LNCaP clone FGC (cell line): Measurements from ENCODE around the gene SMIM10L1.
A peak's percentile ranks its signal among the peaks of the same experiment; 100 is the strongest.

Experiments
- DNase-seq: peaks from one replicate; pipeline ENCODE4 v3.0.0-alpha.2; 2011; ENCODE audit warnings: low read depth
- H3K4me3 ChIP-seq: 2 replicates; pipeline ENCODE4 v1.5.1; 2011; ENCODE audit warnings: mild to moderate bottlenecking, low read depth, low read length, control low read depth
- TF ChIP-seq, protein P1 (sequence below): IDR thresholded peaks from 2 replicates; pipeline ENCODE4 v1.5.1; 2012; ENCODE audit warnings: mild to moderate bottlenecking; ENCODE audit not compliant: control insufficient read depth, insufficient read depth; ENCODE audit errors: extremely low read depth

The SMIM10L1 gene

DNA sequence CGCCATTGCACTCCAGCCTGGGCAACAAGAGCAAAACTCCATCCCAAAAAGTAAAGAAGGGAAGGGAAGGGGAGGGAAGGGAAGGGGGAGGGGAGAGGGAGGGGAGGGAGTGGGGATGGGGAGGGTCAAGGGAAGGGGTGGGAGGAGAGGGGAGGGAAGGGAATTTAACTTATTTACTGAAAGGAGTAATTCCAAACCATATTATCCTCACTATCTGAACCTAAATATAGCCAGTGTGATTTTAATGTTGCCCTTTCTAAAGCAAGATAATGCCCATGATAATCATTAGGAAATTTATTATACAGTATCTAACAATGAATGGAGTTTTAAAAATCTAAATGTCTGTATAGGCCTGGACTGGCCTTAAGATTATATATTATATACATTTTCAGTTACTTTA lies 7.3 kb downstream of the SMIM10L1 start:
- no peak overlapping the region for H3K4me3 ChIP-seq
- DNase-seq: no peak
- TF ChIP-seq, protein P1, sequence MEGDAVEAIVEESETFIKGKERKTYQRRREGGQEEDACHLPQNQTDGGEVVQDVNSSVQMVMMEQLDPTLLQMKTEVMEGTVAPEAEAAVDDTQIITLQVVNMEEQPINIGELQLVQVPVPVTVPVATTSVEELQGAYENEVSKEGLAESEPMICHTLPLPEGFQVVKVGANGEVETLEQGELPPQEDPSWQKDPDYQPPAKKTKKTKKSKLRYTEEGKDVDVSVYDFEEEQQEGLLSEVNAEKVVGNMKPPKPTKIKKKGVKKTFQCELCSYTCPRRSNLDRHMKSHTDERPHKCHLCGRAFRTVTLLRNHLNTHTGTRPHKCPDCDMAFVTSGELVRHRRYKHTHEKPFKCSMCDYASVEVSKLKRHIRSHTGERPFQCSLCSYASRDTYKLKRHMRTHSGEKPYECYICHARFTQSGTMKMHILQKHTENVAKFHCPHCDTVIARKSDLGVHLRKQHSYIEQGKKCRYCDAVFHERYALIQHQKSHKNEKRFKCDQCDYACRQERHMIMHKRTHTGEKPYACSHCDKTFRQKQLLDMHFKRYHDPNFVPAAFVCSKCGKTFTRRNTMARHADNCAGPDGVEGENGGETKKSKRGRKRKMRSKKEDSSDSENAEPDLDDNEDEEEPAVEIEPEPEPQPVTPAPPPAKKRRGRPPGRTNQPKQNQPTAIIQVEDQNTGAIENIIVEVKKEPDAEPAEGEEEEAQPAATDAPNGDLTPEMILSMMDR: no peak

DNA sequence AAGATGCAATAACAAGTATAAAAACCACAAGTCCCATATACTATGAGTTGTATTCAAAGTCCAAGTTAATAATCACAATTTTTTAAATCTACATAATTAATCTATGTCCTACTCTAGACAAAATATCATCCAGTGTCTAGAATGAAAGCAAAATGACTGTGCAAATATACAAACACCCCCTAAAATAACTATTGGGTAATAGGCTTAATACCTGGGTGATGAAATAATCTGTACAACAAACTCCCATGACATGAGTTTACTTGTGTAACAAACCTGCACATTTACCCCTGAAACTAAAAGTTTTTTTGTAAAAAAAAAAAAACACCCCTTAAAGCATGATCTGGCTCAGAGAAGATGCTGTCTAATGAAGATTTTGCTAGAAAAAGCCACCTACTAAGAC lies 11.5 kb downstream of the SMIM10L1 start:
- no peak for DNase-seq
- no peak overlapping the region for H3K4me3 ChIP-seq
- TF ChIP-seq, protein P1: no peak

DNA sequence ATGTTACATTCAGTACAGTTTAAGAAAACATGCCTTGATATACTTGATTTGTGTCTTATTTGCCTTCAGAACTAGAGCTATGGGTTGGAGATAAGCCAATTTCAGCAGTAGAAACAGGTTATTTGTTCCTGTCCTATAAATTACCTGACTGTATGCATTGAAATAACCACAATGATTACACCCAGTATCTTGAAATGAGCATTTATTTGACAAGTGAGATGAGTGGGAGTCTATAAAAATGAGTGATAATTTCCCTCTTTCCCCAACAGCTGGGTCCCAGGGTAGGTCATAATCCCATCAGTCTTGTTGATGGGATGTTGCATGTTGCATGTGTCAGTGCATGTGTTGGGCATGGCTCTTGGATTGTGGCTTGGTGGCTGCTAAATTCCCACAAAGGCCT lies 12.0 kb downstream of the SMIM10L1 start:
- TF ChIP-seq, protein P1: no peak
- peak; percentile 52 for DNase-seq
- no peak overlapping the region for H3K4me3 ChIP-seq

DNA sequence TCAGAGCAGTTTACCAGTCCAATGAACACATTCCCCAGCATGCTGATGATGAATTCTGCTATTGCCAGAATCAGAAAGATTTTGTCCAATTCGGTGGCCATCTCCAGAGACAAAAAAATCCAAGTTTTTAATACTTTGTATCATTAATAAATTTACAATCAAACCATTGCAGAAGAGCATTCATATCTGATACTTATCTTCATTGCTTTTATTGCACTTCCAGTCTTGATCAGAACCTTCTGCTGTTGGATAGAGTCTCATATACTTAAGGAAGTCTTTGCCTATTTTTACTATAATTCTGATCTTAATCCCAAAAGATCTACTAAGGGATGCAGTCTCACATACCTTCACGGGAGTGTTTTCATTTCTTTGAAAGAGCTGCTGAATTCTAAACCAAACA lies 15.8 kb downstream of the SMIM10L1 start, which contains the start of gene TAS2R42:
TSS of gene TAS2R42 (minus strand) at position 101 of the 400 bp plus-strand sequence. CDS start at position 101, 0 bp downstream.
- H3K4me3 ChIP-seq: no peak within 1 kb of the TSS
- TF ChIP-seq, protein P1: no peak
- DNase-seq: no peak

DNA sequence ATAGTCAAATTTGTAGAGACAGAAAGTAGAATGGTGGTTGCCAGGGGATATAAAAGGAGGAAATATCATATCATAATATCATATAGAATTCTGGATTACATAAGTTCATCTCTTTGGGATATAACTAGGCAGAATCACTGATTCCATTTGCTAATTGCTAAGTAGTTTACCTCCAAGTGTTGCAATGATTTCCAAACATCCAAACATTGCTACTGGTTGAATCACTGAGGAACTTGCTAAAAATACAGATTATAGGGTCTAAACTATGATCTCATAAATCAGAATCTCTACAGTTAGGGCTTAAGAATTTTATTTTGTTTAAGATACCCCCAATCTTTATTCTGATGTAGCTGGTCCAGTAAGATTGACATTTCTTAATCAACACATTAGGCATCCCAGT lies 31.8 kb downstream of the SMIM10L1 start:
- no peak overlapping the region for H3K4me3 ChIP-seq
- TF ChIP-seq, protein P1: no peak
- DNase-seq: no peak

DNA sequence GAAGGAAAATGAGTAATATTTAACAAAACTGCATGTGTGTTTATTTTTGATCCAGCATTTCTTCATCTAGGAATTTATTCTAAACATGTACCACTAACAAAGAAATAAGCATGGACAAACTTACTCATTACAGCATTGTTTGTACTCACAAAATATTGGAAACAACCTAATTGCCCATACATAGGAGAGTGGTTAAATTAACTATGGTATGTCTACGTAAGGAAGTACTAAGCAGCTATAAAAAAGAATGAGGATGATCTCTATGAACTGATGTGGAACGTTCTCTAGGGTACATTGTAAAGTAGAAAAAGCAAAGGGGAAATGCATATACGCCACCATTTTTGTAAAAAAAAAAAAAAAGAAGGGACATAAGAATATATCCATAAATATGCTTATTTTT lies 33.2 kb downstream of the SMIM10L1 start:
- no peak overlapping the region for H3K4me3 ChIP-seq
- TF ChIP-seq, protein P1: no peak
- DNase-seq: no peak

DNA sequence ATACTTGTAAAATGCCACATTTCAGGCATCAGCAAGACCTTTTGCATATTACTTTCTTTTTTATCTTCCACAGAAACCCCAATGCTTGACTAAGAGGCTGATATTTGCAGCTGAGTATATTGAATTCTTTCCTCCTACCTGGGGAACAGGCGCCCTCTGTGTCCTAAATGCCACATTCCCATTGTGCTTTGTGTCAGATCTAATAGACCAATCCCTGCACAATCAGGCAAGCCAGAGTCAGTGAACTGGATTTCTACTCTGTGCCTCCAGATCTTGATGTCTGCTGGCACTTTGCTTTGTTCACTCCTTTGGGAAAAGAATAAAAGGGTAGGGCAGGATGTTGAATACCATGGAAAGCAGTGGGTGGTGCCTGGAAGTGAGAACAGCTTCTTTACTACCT lies 38.1 kb downstream of the SMIM10L1 start:
- TF ChIP-seq, protein P1: peak; percentile 16; the same call in 1 of the 2 replicates
- no peak for DNase-seq
- H3K4me3 ChIP-seq: no peak overlapping the region
